Measurements from ENCODE around the gene RBM4B. TPM values are rescaled to one million over a fixed set of nuclear protein-coding genes. Genes with fewer than 3 reads are reported as not detected.
A peak's percentile ranks its signal among the peaks of the same experiment; 100 is the strongest.

The RBM4B gene
- total and polyA plus RNA-seq, 2 of the 13 experiments (the other 11 are each of a cell fraction or from before 2014, with no cell fraction given): 25.8 to 32.4 TPM

DNA sequence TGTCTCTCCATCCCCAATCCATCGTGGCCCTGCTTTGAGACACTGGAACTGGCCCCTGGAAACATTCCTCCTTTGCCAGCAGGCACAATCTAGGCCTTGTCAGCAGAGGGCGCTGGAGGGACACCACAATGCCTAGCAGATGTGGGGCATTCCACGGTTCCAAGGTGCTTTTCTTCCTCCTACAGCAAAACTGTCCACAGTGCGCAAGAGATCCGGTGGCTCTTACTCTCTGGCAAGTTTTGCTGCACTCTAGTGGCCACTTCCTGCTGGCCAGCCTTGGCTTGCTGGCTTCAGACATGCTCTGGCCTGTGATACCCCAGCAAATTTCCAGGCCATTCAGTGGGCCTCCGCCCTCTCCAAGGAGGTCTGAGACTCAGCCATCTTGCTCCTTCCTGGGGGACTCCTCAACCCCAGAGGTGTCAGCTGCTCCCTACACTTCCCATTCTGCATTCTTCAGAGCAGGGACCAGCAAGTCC lies 17.1 kb upstream of the RBM4B start (continued):
- TF ChIP-seq, protein P1, sequence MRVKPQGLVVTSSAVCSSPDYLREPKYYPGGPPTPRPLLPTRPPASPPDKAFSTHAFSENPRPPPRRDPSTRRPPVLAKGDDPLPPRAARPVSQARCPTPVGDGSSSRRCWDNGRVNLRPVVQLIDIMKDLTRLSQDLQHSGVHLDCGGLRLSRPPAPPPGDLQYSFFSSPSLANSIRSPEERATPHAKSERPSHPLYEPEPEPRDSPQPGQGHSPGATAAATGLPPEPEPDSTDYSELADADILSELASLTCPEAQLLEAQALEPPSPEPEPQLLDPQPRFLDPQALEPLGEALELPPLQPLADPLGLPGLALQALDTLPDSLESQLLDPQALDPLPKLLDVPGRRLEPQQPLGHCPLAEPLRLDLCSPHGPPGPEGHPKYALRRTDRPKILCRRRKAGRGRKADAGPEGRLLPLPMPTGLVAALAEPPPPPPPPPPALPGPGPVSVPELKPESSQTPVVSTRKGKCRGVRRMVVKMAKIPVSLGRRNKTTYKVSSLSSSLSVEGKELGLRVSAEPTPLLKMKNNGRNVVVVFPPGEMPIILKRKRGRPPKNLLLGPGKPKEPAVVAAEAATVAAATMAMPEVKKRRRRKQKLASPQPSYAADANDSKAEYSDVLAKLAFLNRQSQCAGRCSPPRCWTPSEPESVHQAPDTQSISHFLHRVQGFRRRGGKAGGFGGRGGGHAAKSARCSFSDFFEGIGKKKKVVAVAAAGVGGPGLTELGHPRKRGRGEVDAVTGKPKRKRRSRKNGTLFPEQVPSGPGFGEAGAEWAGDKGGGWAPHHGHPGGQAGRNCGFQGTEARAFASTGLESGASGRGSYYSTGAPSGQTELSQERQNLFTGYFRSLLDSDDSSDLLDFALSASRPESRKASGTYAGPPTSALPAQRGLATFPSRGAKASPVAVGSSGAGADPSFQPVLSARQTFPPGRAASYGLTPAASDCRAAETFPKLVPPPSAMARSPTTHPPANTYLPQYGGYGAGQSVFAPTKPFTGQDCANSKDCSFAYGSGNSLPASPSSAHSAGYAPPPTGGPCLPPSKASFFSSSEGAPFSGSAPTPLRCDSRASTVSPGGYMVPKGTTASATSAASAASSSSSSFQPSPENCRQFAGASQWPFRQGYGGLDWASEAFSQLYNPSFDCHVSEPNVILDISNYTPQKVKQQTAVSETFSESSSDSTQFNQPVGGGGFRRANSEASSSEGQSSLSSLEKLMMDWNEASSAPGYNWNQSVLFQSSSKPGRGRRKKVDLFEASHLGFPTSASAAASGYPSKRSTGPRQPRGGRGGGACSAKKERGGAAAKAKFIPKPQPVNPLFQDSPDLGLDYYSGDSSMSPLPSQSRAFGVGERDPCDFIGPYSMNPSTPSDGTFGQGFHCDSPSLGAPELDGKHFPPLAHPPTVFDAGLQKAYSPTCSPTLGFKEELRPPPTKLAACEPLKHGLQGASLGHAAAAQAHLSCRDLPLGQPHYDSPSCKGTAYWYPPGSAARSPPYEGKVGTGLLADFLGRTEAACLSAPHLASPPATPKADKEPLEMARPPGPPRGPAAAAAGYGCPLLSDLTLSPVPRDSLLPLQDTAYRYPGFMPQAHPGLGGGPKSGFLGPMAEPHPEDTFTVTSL (CRISPR knock-in tag; IDR thresholded peaks at IDR 0.05; ENCODE audit: borderline replicate concordance): no peak
- TF ChIP-seq ISX (CRISPR knock-in tag; conservative IDR thresholded peaks at IDR 0.05): no peak
- TF ChIP-seq, protein P2, sequence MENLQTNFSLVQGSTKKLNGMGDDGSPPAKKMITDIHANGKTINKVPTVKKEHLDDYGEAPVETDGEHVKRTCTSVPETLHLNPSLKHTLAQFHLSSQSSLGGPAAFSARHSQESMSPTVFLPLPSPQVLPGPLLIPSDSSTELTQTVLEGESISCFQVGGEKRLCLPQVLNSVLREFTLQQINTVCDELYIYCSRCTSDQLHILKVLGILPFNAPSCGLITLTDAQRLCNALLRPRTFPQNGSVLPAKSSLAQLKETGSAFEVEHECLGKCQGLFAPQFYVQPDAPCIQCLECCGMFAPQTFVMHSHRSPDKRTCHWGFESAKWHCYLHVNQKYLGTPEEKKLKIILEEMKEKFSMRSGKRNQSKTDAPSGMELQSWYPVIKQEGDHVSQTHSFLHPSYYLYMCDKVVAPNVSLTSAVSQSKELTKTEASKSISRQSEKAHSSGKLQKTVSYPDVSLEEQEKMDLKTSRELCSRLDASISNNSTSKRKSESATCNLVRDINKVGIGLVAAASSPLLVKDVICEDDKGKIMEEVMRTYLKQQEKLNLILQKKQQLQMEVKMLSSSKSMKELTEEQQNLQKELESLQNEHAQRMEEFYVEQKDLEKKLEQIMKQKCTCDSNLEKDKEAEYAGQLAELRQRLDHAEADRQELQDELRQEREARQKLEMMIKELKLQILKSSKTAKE (CRISPR knock-in tag; IDR thresholded peaks at IDR 0.05; ENCODE audit: borderline replicate concordance): no peak
- TF ChIP-seq SOX5 (CRISPR knock-in tag; IDR thresholded peaks at IDR 0.05; ENCODE audit: borderline replicate concordance): peak; percentile 64; the same call in 1 of the 2 replicates
- 0 out of 2 replicates have a peak, but pooled peaks have one; percentile 61 for TF ChIP-seq MEIS2 (CRISPR knock-in tag; IDR thresholded peaks at IDR 0.05)
- no peak for TF ChIP-seq CAMTA2 (CRISPR knock-in tag; IDR thresholded peaks at IDR 0.05; ENCODE audit: borderline replicate concordance)
- TF ChIP-seq, protein P3, sequence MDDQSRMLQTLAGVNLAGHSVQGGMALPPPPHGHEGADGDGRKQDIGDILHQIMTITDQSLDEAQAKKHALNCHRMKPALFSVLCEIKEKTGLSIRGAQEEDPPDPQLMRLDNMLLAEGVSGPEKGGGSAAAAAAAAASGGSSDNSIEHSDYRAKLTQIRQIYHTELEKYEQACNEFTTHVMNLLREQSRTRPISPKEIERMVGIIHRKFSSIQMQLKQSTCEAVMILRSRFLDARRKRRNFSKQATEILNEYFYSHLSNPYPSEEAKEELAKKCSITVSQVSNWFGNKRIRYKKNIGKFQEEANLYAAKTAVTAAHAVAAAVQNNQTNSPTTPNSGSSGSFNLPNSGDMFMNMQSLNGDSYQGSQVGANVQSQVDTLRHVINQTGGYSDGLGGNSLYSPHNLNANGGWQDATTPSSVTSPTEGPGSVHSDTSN (CRISPR knock-in tag; IDR thresholded peaks at IDR 0.05; ENCODE audit: borderline replicate concordance): no peak
- peak; percentile 73; the same call in 1 of the 2 replicates for TF ChIP-seq ZNF557 (CRISPR knock-in tag; IDR thresholded peaks at IDR 0.05)
- TF ChIP-seq, protein P4, sequence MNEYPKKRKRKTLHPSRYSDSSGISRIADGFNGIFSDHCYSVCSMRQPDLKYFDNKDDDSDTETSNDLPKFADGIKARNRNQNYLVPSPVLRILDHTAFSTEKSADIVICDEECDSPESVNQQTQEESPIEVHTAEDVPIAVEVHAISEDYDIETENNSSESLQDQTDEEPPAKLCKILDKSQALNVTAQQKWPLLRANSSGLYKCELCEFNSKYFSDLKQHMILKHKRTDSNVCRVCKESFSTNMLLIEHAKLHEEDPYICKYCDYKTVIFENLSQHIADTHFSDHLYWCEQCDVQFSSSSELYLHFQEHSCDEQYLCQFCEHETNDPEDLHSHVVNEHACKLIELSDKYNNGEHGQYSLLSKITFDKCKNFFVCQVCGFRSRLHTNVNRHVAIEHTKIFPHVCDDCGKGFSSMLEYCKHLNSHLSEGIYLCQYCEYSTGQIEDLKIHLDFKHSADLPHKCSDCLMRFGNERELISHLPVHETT (CRISPR knock-in tag; conservative IDR thresholded peaks at IDR 0.05): no peak
- TF ChIP-seq, protein P5, sequence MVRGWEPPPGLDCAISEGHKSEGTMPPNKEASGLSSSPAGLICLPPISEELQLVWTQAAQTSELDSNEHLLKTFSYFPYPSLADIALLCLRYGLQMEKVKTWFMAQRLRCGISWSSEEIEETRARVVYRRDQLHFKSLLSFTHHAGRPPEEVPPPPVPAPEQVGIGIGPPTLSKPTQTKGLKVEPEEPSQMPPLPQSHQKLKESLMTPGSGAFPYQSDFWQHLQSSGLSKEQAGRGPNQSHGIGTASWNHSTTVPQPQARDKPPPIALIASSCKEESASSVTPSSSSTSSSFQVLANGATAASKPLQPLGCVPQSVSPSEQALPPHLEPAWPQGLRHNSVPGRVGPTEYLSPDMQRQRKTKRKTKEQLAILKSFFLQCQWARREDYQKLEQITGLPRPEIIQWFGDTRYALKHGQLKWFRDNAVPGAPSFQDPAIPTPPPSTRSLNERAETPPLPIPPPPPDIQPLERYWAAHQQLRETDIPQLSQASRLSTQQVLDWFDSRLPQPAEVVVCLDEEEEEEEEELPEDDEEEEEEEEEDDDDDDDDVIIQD (CRISPR knock-in tag; IDR thresholded peaks at IDR 0.05; ENCODE audit: low read depth): peak; percentile 58; the same call in 1 of the 2 replicates
- no peak for TF ChIP-seq JUN (CRISPR knock-in tag; IDR thresholded peaks at IDR 0.05)
- TF ChIP-seq, protein P6, sequence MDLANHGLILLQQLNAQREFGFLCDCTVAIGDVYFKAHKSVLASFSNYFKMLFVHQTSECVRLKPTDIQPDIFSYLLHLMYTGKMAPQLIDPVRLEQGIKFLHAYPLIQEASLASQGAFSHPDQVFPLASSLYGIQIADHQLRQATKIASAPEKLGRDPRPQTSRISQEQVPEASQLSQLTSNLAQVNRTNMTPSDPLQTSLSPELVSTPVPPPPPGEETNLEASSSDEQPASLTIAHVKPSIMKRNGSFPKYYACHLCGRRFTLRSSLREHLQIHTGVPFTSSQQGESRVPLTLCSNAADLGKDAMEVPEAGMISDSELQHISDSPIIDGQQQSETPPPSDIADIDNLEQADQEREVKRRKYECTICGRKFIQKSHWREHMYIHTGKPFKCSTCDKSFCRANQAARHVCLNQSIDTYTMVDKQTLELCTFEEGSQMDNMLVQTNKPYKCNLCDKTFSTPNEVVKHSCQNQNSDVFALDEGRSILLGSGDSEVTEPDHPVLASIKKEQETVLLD (CRISPR knock-in tag; IDR thresholded peaks at IDR 0.05; ENCODE audit: low read depth): no peak
- 0 out of 2 replicates have a peak, but pooled peaks have one; percentile 32 for TF ChIP-seq TSC22D2 (CRISPR knock-in tag; IDR thresholded peaks at IDR 0.05; ENCODE audit: borderline replicate concordance)
- TF ChIP-seq ZNF24 (IDR thresholded peaks at IDR 0.05): no peak
- peak in 1 of 2 experiments; percentile 83; a peak in 1 of 4 replicates for TF ChIP-seq KLF16 (CRISPR knock-in tag; IDR thresholded peaks at IDR 0.05)

Measured in HepG2 (cell line).